Measurements from ENCODE around the gene PTPRG.

Gene PTPRG

GRCh38 chr3:61565569-61565968, 4.2 kb downstream of the PTPRG start:
- in situ Hi-C loops (cut with HindIII; ENCODE audit: low sequenced_read_pairs), result loop anchor here (5.0 to 10.0 kb wide), 2 partner anchors 77 to 619 kb away; no protein-coding TSS in a partner anchor
- no peak for TF ChIP-seq CTCF (IDR thresholded peaks at IDR 0.05; ENCODE audit: low read depth, low read length, missing control alignments)
- no peak overlapping the region for H3K4me3 ChIP-seq (ENCODE audit: low read depth, low read length)
- no peak for DNase-seq (ENCODE audit: low read depth)

- no peak for DNase-seq (ENCODE audit: low read depth)
- no peak overlapping the region for H3K4me3 ChIP-seq (ENCODE audit: low read depth, low read length)
- TF ChIP-seq CTCF (IDR thresholded peaks at IDR 0.05; ENCODE audit: low read depth, low read length, missing control alignments), result no peak
- in situ Hi-C loops (cut with HindIII; ENCODE audit: low sequenced_read_pairs), result loop anchor here (5.0 to 10.0 kb wide), 2 partner anchors 74 to 617 kb away; no protein-coding TSS in a partner anchor
Observed at GRCh38 chr3:61568127-61568526, 6.8 kb downstream of the PTPRG start.

GRCh38 chr3:61569856-61570580, 8.6 kb downstream of the PTPRG start:
- H3K4me3 ChIP-seq (ENCODE audit: low read depth, low read length), result no peak overlapping the region
- DNase-seq (ENCODE audit: low read depth), result no peak
- TF ChIP-seq CTCF (IDR thresholded peaks at IDR 0.05; ENCODE audit: low read depth, low read length, missing control alignments), result no peak
- in situ Hi-C loops (cut with HindIII; ENCODE audit: low sequenced_read_pairs), result loop anchor here (5.0 to 10.0 kb wide), 2 partner anchors 72 to 615 kb away; no protein-coding TSS in a partner anchor

GRCh38 chr3:61570813-61571212, 9.4 kb downstream of the PTPRG start:
- TF ChIP-seq CTCF (IDR thresholded peaks at IDR 0.05; ENCODE audit: low read depth, low read length, missing control alignments), result no peak
- in situ Hi-C loops (cut with HindIII; ENCODE audit: low sequenced_read_pairs), result no loop called here
- no peak for DNase-seq (ENCODE audit: low read depth)
- no peak overlapping the region for H3K4me3 ChIP-seq (ENCODE audit: low read depth, low read length)

DNA sequence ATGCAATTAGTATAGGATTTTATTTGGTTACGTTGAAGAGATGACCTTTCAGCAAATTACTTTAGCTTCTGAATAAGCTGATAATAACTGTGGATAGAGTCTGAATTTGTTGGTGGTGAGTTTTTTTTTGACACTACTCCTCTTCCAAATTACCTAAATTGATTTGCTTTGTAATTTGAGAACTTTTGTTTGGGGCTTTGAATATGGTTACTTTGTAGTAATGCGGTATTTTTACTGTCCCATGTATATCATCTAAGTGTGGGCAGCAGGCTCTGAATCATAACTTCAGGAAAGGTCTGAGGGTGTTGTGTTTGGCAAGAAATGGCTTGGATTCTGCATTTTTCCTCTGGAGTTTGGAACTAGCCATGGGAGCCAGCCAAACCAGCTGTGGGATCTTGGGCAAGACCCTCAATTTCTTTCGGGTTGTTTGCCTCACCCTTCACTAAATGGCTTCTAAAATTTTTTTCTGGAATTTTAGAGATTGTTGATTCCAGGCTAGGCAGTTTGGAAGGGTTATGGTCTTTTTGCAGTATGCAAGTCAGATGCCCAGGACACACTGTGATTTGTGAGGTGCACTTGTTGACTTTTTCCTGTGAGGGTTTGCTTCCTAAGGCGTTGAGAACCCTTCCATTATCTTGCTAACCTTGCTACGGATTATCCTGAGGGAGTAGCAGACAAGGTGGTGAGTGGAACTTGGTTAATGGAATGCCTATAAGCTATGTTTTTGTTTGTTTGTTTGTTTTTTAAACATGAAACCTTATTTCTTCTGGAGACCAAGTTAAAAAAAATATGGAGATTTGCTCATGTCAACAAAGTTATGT, 10.4 kb downstream of the PTPRG start:
- H3K4me3 ChIP-seq (ENCODE audit: low read depth, low read length), result no peak overlapping the region
- in situ Hi-C loops (cut with HindIII; ENCODE audit: low sequenced_read_pairs), result no loop called here
- peak; percentile 94 for DNase-seq (ENCODE audit: low read depth)
- TF ChIP-seq CTCF (IDR thresholded peaks at IDR 0.05; ENCODE audit: low read depth, low read length, missing control alignments), result no peak

DNA sequence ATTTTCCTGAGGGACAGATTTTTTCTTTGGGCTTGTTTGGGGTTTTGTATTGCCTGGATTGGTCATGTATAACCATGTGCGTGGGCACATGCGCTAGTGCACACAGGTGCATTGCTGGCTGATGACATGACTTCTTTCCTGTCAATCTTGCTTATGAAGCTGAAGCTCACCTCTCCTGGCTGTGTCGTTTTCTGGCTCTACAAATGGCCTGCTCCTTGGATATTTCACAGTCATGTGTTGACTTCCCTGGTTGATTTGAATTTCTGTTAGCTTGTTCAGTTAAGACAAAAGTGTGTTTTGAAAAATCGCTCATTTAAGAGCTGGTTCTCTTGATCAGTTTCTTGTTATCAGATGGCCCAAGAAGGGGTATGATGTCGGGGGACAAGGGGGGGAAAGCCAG, 11.5 kb downstream of the PTPRG start:
- no peak for TF ChIP-seq CTCF (IDR thresholded peaks at IDR 0.05; ENCODE audit: low read depth, low read length, missing control alignments)
- DNase-seq (ENCODE audit: low read depth), result no peak
- in situ Hi-C loops (cut with HindIII; ENCODE audit: low sequenced_read_pairs), result no loop called here
- no peak overlapping the region for H3K4me3 ChIP-seq (ENCODE audit: low read depth, low read length)

All from astrocyte of the cerebellum (primary cell).